GM18517 (cell line): ENCODE data around the gene GDF15.
"Not testable (repeated sequence)": the region's sequence is repeated elsewhere in the genome, so short reads cannot be mapped to it uniquely, and the experiment has no call there.

Experiments
- ATAC-seq: cut with Tn5 transposase; IDR thresholded peaks from one replicate; pipeline ENCODE4 v1.9.1; 2021; ENCODE audit warnings: mild to moderate bottlenecking, moderate library complexity; ENCODE audit not compliant: unreplicated experiment

GDF15 gene

GRCh38 chr19:18390065-18390907, 4.3 kb downstream of the GDF15 start:
- ATAC-seq, result no peak

- ATAC-seq, result no peak
Observed at GRCh38 chr19:18391509-18392075, 5.6 kb downstream of the GDF15 start.

GRCh38 chr19:18392417-18392816, 6.5 kb downstream of the GDF15 start:
- ATAC-seq, result no peak

- ATAC-seq, result no peak
Observed at GRCh38 chr19:18392926-18393325, 7.0 kb downstream of the GDF15 start.

GRCh38 chr19:18393836-18394235, 7.9 kb downstream of the GDF15 start:
- ATAC-seq, result no peak

- no peak for ATAC-seq
Observed at GRCh38 chr19:18396471-18397241, 10.7 kb downstream of the GDF15 start.

GRCh38 chr19:18397242-18398202, 11.6 kb downstream of the GDF15 start, which contains the start of gene LRRC25:
Gene LRRC25 (minus strand): TSS chr19:18397622. CDS start chr19:18396963, 659 bp downstream.
- no peak for ATAC-seq

GRCh38 chr19:18399008-18399407, 13.1 kb downstream of the GDF15 start:
- no peak for ATAC-seq

GRCh38 chr19:18401580-18402112, 15.7 kb downstream of the GDF15 start:
- no peak for ATAC-seq

- ATAC-seq, result not testable (repeated sequence)
Observed at GRCh38 chr19:18402455-18403248, 16.7 kb downstream of the GDF15 start.

GRCh38 chr19:18405754-18406153, 19.8 kb downstream of the GDF15 start:
- not testable (repeated sequence) for ATAC-seq

- ATAC-seq, result no peak
Observed at GRCh38 chr19:18406749-18407148, 20.8 kb downstream of the GDF15 start.

- no peak for ATAC-seq
Observed at GRCh38 chr19:18408053-18408476, 22.1 kb downstream of the GDF15 start.

- ATAC-seq, result no peak
Observed at GRCh38 chr19:18412610-18413239, 26.8 kb downstream of the GDF15 start.

GRCh38 chr19:18414504-18415177, 28.7 kb downstream of the GDF15 start:
- no peak for ATAC-seq

- ATAC-seq, result no peak
Observed at GRCh38 chr19:18415178-18415867, 29.4 kb downstream of the GDF15 start.

- no peak for ATAC-seq
Observed at GRCh38 chr19:18416778-18417249, 30.9 kb downstream of the GDF15 start.
